NT2/D1 (cell line): Measurements from ENCODE around the gene ERN1.

Source experiments
- DNase-seq: peaks from one replicate; pipeline ENCODE4 v3.0.0-alpha.2; 2011; ENCODE audit warnings: low read depth, low spot score
- H3K27me3 ChIP-seq: 2 replicates; pipeline ENCODE4 v1.6.0; 2011; ENCODE audit warnings: mild to moderate bottlenecking; ENCODE audit not compliant: insufficient read length, insufficient read depth
- H3K36me3 ChIP-seq: 2 replicates; pipeline ENCODE4 v1.6.1; 2011; ENCODE audit warnings: mild to moderate bottlenecking, low read length, mixed read lengths; ENCODE audit not compliant: insufficient read depth, insufficient read length
- H3K4me1 ChIP-seq: 2 replicates; pipeline ENCODE4 v1.5.1; 2011; ENCODE audit not compliant: insufficient read depth, insufficient read length
- H3K4me3 ChIP-seq: 2 replicates; pipeline ENCODE4 v1.5.1; 2011; ENCODE audit warnings: low read depth; ENCODE audit not compliant: insufficient read length
- H3K9ac ChIP-seq: 2 replicates; pipeline ENCODE4 v1.6.0; 2011; ENCODE audit warnings: low read depth; ENCODE audit not compliant: insufficient read length
- H3K9me3 ChIP-seq: 2 replicates; pipeline ENCODE4 v1.5.1; 2011; ENCODE audit warnings: mild to moderate bottlenecking, low read length; ENCODE audit not compliant: insufficient read depth
- SUZ12 ChIP-seq: IDR thresholded peaks from 2 replicates; pipeline ENCODE4 v1.6.1; 2011; ENCODE audit not compliant: insufficient read length, insufficient read depth; ENCODE audit errors: extremely low read depth
- YY1 ChIP-seq: IDR thresholded peaks from 2 replicates; pipeline ENCODE4 v1.6.1; 2011; ENCODE audit not compliant: insufficient read length, insufficient read depth
- ZNF274 ChIP-seq: IDR thresholded peaks from 2 replicates; pipeline ENCODE4 v1.6.1; 2011; ENCODE audit warnings: mild to moderate bottlenecking, low read depth, low read length

The ERN1 gene

DNA sequence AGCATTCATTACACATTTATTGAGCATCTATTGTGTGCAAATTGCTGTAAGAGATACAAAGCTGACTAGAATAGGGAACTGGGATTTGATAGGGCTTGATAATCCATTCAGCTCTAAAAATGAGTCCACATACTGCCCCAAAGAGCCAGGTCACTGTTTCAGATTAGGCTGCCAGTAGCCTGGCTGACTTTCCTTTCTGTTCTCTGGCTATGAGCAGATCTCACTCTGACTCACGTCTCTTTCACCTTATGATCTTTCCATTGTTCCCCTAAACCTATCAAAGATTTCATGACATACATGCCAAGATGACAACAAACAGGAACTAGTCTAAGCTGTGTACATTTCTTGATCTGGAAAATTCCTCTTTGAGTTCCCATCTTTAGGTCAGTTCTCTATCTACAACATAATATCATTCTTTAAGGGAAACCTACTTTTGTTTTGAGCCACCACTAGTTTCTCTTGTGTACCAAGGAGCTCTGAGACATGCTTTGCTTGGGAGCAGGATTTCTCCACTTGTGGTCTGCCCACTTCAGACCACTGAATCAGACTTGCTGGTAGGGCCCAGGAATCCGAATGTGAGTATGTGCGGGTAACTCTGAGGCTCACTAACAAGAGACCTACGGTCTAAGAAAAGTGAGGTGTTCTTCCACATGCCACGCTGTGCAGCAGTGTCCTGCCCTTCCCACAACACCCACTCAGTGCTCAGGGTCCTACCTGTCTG lies 68.6 kb downstream of the ERN1 start:
- Histone ChIP-seq H3K4me1 (peaks cover 9% of the 10 kb centered on the region), H3K4me3 (no peak overlapping the region), H3K9ac (no peak overlapping the region), H3K27me3 (no peaks in the 10 kb centered on the region), H3K36me3 (peaks cover 17% of the 10 kb centered on the region), H3K9me3 (no peaks in the 10 kb centered on the region)
- no peak for DNase-seq
- TF ChIP-seq SUZ12 (no peak), ZNF274 (no peak), YY1 (no peak)

- TF ChIP-seq ZNF274: no peak
- TF ChIP-seq YY1: no peak
- no peak for TF ChIP-seq SUZ12
- H3K4me3 ChIP-seq: no peak overlapping the region
- H3K9me3 ChIP-seq: no peaks in the 10 kb centered on the region
- H3K4me1 ChIP-seq: peaks cover 13% of the 10 kb centered on the region
- no peaks in the 10 kb centered on the region for H3K27me3 ChIP-seq
- peaks cover 17% of the 10 kb centered on the region for H3K36me3 ChIP-seq
- H3K9ac ChIP-seq: no peak overlapping the region
- DNase-seq: no peak
These were observed 69.6 kb downstream of the ERN1 start for GRCh38 chr17:64060331-64060730.

DNA sequence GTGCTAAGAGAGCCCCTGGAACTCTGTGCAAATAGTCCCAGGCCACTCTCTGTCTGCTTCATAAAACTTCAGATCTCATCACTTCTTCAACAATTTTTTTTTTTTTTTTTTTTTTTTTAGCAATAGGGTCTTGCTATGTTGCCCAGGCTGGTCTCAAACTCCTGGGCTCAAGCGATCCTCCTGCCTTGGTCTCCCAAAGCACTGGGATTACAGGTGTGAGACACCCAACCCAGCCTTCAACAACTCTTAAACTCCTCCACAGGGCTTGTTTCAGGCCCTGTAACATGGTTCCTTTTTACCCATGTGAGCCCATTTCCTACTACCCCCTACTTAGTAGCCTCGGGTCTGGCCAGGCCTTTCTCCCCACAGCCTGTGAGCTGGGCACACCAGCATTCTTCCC lies 70.2 kb downstream of the ERN1 start:
- no peaks in the 10 kb centered on the region for H3K9me3 ChIP-seq
- TF ChIP-seq ZNF274 (no peak), YY1 (no peak), SUZ12 (no peak)
- H3K9ac ChIP-seq: no peak overlapping the region
- DNase-seq: no peak
- no peak overlapping the region for H3K4me3 ChIP-seq
- H3K36me3 ChIP-seq: peaks cover 20% of the 10 kb centered on the region
- H3K27me3 ChIP-seq: no peaks in the 10 kb centered on the region
- H3K4me1 ChIP-seq: peaks cover 13% of the 10 kb centered on the region

DNA sequence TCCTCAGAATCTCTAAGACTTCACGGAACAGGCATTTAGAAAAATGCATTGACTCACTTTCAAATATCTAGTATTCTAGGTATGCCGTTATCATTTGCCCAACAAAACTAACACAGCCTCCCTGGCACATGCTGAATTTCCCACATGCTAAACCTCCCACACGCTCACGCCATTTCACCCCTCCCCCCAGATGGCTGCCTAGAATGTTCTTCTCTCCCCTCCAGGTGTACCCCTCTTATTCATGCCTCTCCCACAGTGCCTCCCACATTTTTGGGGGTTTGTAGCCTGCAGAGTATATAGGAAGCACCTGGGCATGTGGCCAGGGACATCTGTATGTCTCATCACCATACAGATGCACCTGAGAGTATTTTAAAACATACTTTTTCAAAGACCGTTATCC lies 71.3 kb downstream of the ERN1 start:
- no peak overlapping the region for H3K9ac ChIP-seq
- no peaks in the 10 kb centered on the region for H3K9me3 ChIP-seq
- no peaks in the 10 kb centered on the region for H3K27me3 ChIP-seq
- H3K4me3 ChIP-seq: no peak overlapping the region
- peaks cover 23% of the 10 kb centered on the region for H3K36me3 ChIP-seq
- H3K4me1 ChIP-seq: peaks cover 9% of the 10 kb centered on the region
- no peak for TF ChIP-seq SUZ12
- no peak for TF ChIP-seq ZNF274
- no peak for TF ChIP-seq YY1
- no peak for DNase-seq

DNA sequence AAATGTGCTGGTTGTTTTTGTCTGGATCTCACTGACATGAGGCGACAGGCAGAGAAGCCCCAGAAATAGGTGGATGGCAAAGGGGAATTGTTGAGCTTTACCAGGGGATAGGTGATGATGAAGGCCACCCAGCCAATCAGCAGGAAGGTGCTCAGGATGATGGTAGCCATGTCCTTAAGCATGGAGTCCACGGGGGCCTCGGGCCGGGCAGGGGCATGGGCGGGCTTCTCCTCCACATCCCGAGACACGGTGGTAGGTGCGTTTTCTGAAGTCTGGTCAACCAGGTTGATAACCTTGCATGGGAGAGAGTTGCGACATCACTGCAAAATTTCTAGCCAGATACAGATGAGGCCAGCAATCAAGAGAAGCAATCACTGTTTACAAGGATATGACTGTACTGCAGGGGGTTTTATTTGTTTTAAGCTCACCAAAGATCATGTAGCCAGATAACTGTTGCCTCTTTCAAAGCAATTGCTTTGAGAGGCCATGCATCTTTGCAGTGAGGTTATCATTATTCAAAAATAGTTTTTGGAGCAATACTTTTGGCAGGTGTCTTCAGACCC lies 72.2 kb downstream of the ERN1 start:
- no peak overlapping the region for H3K4me3 ChIP-seq
- no peaks in the 10 kb centered on the region for H3K9me3 ChIP-seq
- H3K36me3 ChIP-seq: peaks cover 29% of the 10 kb centered on the region
- no peaks in the 10 kb centered on the region for H3K27me3 ChIP-seq
- H3K4me1 ChIP-seq: peaks cover 9% of the 10 kb centered on the region
- no peak overlapping the region for H3K9ac ChIP-seq
- DNase-seq: no peak
- TF ChIP-seq YY1 (no peak), SUZ12 (no peak), ZNF274 (no peak)

DNA sequence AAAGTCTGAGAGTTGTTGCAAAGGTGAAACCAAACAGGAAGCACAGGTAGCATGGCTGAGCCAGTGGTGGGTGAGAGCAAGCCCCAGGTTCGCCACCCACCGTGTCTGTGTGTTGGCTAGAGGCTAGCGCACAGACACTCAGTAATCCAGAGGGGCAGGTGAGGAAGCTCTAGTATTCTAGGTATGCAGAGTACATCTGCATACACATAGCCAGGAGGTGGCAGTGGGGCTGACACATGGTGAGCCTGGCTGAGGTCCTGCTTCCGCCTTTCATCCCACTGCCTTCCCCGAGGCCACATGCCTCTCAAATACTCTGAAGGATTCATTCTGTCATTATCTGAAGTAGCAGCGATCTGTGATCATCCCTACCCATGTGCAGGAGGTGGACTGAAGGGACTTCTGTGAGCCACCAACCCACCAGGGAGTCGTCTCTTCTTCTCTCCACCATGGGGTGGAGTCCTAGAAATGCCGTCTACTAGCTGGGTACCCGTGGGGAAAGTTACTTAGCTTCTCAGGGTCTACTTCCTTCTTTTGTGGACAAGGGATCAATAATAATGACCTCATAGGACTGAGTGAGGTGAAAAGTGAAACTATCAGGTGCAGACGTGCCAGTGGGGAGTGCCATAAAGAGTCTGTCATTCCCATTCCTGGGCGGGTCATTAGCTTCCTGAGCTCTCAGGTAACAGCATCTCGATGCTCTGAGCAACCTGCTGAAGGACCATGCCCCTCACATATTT lies 73.5 kb downstream of the ERN1 start:
- Histone ChIP-seq H3K36me3 (peaks cover 36% of the 10 kb centered on the region), H3K27me3 (no peaks in the 10 kb centered on the region), H3K9me3 (no peaks in the 10 kb centered on the region), H3K4me1 (peaks cover 9% of the 10 kb centered on the region), H3K4me3 (no peak overlapping the region), H3K9ac (no peak overlapping the region)
- peak; percentile 49 for DNase-seq
- no peak for TF ChIP-seq SUZ12
- no peak for TF ChIP-seq YY1
